Smooth muscle cell (in vitro differentiated cells): Measurements from ENCODE around the gene HYAL1. TPM values are rescaled to one million over a fixed set of nuclear protein-coding genes. Genes with fewer than 3 reads are reported as not detected.
A peak's percentile ranks its signal among the peaks of the same experiment; 100 is the strongest.

Source experiments
- DNase-seq: peaks from one replicate; lab custom pipeline; 2025; ENCODE audit not compliant: unreplicated experiment; lab: John Stamatoyannopoulos, UW
- H2AFZ ChIP-seq: fragments of 200-600 bp; sonication (generic); 2 replicates; pipeline ENCODE4 v1.6.0; 2016; ENCODE audit warnings: antibody characterized with exemption, low read depth, mild to moderate bottlenecking
- H3F3A ChIP-seq: fragments of 200-600 bp; sonication (generic); 2 replicates; pipeline ENCODE4 v1.6.0; 2017; ENCODE audit warnings: antibody characterized with exemption, low read depth
- H3K27ac ChIP-seq: fragments of 200-600 bp; sonication (generic); 2 replicates; pipeline ENCODE4 v1.5.1; 2016; ENCODE audit warnings: low read depth, mild to moderate bottlenecking
- H3K27me3 ChIP-seq: fragments of 200-600 bp; sonication (generic); 2 replicates; pipeline ENCODE4 v1.6.1; 2016; ENCODE audit warnings: low read depth, mild to moderate bottlenecking
- H3K36me3 ChIP-seq: fragments of 200-600 bp; sonication (generic); 2 replicates; pipeline ENCODE4 v1.5.1; 2016; ENCODE audit warnings: low read depth
- H3K4me1 ChIP-seq: fragments of 200-600 bp; sonication (generic); 2 replicates; pipeline ENCODE4 v1.5.1; 2016; ENCODE audit warnings: low read depth
- H3K4me2 ChIP-seq: fragments of 200-600 bp; sonication (generic); 2 replicates; pipeline ENCODE4 v1.6.0; 2016; ENCODE audit warnings: mild to moderate bottlenecking
- H3K4me3 ChIP-seq: fragments of 200-600 bp; sonication (generic); 2 replicates; pipeline ENCODE4 v1.5.1; 2016; ENCODE audit warnings: mild to moderate bottlenecking
- H3K79me2 ChIP-seq: fragments of 200-600 bp; sonication (generic); 2 replicates; pipeline ENCODE4 v1.6.0; 2016; ENCODE audit warnings: low read depth, mild to moderate bottlenecking
- H3K9ac ChIP-seq: fragments of 200-600 bp; sonication (generic); 2 replicates; pipeline ENCODE4 v1.6.0; 2016; ENCODE audit warnings: low read depth
- H3K9me3 ChIP-seq: fragments of 200-600 bp; sonication (generic); replicated peaks from 2 replicates; pipeline ENCODE4 v1.5.1; 2016; ENCODE audit warnings: low read depth
- H4K20me1 ChIP-seq: fragments of 200-600 bp; sonication (generic); 2 replicates; pipeline ENCODE4 v1.6.0; 2016; ENCODE audit warnings: low read depth
- CTCF ChIP-seq: fragments of 200-600 bp; sonication (generic); IDR thresholded peaks from 2 replicates; pipeline ENCODE4 v1.5.1; 2017; ENCODE audit warnings: borderline replicate concordance, mild to moderate bottlenecking, antibody characterized with exemption; ENCODE audit not compliant: insufficient read depth, poor library complexity, severe bottlenecking
- WGBS: methylation state at CpG from one replicate; pipeline ENCODE4 v1.1.7; 2016; ENCODE audit warnings: low lambda C conversion rate; 5-methylcytosine and 5-hydroxymethylcytosine counted together
- polyA plus RNA-seq: library from polyadenylated mRNA; unstranded; fragments of >200 nt; fragmentation: Nextera tagmentation; extraction: Ambion mirVana; gene quantifications from 2 replicates; pipeline ENCODE4 v1.2.1, GENCODE V29; 2016
- total RNA-seq: library from RNA; depleted of rRNA; stranded (reverse); fragments of >200 nt; gene quantifications from 2 replicates; pipeline ENCODE4 v1.2.3, GENCODE V29; 2014

The HYAL1 gene
- total RNA-seq (0.54 and 1.0 TPM in 2 replicates), polyA plus RNA-seq (1.4 TPM in 1 of 2 replicates, not detected in the other)

- no peaks in the 10 kb centered on the region for H3K27me3 ChIP-seq
- no peak for DNase-seq
- no peak for TF ChIP-seq CTCF
- no peak within 1 kb of the TSS for H3K4me2 ChIP-seq
- H3K27ac ChIP-seq, result no peak within 1 kb of the TSS
- no peaks in the 10 kb centered on the region for H3K79me2 ChIP-seq
- H3K9me3 ChIP-seq, result no peaks in the 10 kb centered on the region
- H3K9ac ChIP-seq, result no peak within 1 kb of the TSS
- H3K4me3 ChIP-seq, result no peak within 1 kb of the TSS
- H3K36me3 ChIP-seq, result no peaks in the 10 kb centered on the region
- peaks cover 4% of the 10 kb centered on the region for H3F3A ChIP-seq
- H2AFZ ChIP-seq, result no peak within 1 kb of the TSS
- H3K4me1 ChIP-seq, result peaks cover 12% of the 10 kb centered on the region
- no peaks in the 10 kb centered on the region for H4K20me1 ChIP-seq
- WGBS, result 85% methylated on average over 14 of the region's 14 CpGs
Observed at GRCh38 chr3:50303013-50303815, at the start of gene HYAL1. Gene HYAL1 (minus strand): TSS chr3:50303574. CDS start chr3:50302956, 618 bp downstream.

- no peaks in the 10 kb centered on the region for H3K36me3 ChIP-seq
- DNase-seq, result no peak
- 59% methylated on average over 2 of the region's 2 CpGs for WGBS
Observed at GRCh38 chr3:50352781-50353180, 49.4 kb upstream of the HYAL1 start.

GRCh38 chr3:50351323-50351697 is 47.9 kb upstream of the HYAL1 start:
- no peaks in the 10 kb centered on the region for H3K27me3 ChIP-seq
- no peak overlapping the region for H3K27ac ChIP-seq
- peak overlapping the region; percentile 94 for H3K4me2 ChIP-seq
- H3K9ac ChIP-seq, result peak overlapping the region; percentile 70
- no peaks in the 10 kb centered on the region for H3K9me3 ChIP-seq
- peak overlapping the region; percentile 71 for H2AFZ ChIP-seq
- peaks cover 32% of the 10 kb centered on the region for H3K79me2 ChIP-seq
- 68% methylated on average over 11 of the region's 11 CpGs for whole genome bisulfite sequencing
- peaks cover 15% of the 10 kb centered on the region for H4K20me1 ChIP-seq
- H3K36me3 ChIP-seq, result no peaks in the 10 kb centered on the region
- DNase-seq, result no peak
- H3K4me1 ChIP-seq, result peaks cover 15% of the 10 kb centered on the region
- H3K4me3 ChIP-seq, result peak overlapping the region; percentile 81
- TF ChIP-seq CTCF, result no peak
- peaks cover 2% of the 10 kb centered on the region for H3F3A ChIP-seq

More at GRCh38 chr3:50352781-50353180, 49.4 kb upstream of the HYAL1 start:
- no peak overlapping the region for H3K9ac ChIP-seq
- no peaks in the 10 kb centered on the region for H3K27me3 ChIP-seq
- peaks cover 29% of the 10 kb centered on the region for H3K4me1 ChIP-seq
- H3F3A ChIP-seq, result no peaks in the 10 kb centered on the region
- no peak overlapping the region for H3K4me2 ChIP-seq
- peak; percentile 3 for TF ChIP-seq CTCF
- H3K9me3 ChIP-seq, result no peaks in the 10 kb centered on the region
- H3K4me3 ChIP-seq, result no peak overlapping the region
- H4K20me1 ChIP-seq, result peaks cover 30% of the 10 kb centered on the region
- no peak overlapping the region for H2AFZ ChIP-seq
- H3K27ac ChIP-seq, result no peak overlapping the region
- H3K79me2 ChIP-seq, result peaks cover 47% of the 10 kb centered on the region
